ENCODE measurements around the gene KHDC1L.
"Not testable (repeated sequence)": the region's sequence is repeated elsewhere in the genome, so short reads cannot be mapped to it uniquely, and the experiment has no call there.

The KHDC1L gene

GRCh38 chr6:73203098-73203497 lies 22.2 kb downstream of the KHDC1L start:
- no peak for DNase-seq

GRCh38 chr6:73200735-73201134 lies 24.6 kb downstream of the KHDC1L start:
- peak; percentile 7 for DNase-seq

- no peak for DNase-seq
Observed at GRCh38 chr6:73200247-73200646, 25.0 kb downstream of the KHDC1L start.

DNA sequence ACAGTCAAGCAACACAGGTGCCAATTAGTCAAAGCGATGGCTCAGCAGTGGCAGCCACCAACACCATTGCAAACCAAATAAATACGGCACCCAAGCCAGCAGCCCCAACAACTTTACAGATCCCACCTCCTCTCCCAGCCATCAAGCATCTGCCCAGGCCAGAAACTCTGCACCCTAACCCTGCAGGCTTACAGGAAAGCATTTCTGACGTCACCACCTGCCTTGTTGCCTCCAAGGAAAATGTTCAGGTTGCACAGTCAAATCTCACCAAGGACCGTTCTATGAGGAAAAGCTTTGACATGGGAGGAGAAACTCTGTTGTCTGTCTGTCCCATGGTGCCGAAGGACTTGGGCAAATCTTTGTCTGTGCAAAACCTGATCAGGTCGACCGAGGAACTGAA lies 30.6 kb downstream of the KHDC1L start:
- DNase-seq = no peak

DNA sequence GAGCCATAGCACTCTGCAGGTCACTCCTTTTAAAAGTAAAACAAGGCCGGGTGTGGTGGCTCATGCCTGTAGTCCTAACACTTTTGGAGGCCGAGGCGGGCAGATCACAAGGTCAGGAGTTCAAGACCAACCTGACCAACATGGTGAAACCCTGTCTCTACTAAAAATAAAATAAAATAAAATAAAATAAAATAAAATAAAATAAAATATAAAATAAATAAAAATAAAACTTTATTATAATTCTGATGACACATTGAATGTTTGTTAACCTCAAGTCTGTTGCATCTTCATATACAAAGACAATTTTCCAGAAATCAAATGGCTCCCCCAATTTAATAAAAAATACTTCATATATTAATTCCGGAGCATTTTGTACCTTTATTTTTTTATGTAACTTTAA lies 32.0 kb downstream of the KHDC1L start:
- DNase-seq = not testable (repeated sequence)

- no peak for DNase-seq
Observed at GRCh38 chr6:73182021-73182607, 43.2 kb downstream of the KHDC1L start.

DNA sequence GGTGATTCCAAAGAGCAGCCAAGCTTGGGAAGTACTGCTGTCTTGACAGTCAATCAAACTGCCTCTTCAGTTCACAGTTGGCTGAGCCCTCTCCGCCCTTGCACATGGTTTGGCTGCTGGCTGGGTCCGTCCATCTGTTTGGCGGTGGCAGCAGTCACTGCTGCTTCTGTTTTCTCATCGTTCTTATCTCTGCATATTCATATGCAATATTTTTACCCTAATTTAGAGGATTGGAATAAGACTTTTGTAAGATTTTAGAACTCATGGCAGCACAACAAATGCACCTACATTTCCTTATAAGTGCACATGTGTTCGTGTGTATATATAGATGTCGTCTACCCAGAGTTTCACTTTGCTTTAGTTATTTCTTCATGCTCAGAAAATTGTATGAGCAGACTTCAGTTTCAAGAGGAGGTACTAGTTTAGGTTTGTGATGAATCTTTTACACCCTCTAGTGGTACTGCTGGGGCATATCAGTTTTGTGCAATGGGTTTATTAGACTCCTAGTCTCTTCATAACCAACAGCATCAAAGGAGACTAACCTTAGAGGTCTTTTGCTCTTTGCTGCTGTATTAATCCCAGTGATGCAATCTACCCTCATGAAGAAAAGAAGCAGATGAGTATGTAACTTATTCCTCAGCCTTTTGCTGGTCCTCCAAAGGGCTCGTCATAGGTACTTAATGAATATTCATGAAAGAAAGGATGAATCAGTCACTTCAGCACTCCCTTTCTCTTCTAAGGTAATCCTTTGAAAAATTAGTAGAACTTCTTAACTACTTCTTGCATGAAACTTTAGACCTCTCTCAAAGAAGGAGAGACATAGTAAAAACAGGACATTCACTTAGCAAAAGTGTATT lies 44.3 kb downstream of the KHDC1L start:
- peak; percentile 85 for DNase-seq

DNA sequence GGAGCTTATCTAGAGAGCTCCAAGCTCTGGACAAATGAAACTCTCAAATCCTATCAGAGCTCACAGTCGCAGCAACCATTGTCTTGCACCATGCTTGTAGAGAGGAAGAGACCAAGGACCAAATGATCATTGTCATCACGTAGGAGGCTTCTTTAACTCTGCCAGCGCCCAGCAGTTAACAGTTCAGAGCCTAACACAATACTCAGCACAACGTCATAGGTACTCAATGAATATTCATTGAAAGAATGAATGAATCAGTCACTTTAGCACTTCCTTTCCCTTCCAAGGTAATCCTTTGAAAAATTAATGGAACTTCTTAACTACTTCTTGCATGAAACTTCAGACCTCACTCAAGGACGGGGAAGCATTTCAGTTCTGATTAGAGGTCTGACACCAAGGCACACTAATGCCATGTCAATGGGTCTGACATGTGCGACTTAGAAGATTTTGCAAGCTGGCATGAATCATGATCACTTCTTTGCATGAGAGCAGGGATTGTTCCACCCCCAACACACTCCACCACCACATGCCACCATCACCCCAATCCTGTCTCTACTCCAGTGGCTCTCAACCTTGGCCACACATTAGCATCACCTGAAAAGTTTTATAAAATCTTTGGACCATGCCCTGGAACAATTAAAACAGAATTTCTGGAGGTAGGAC lies 45.1 kb downstream of the KHDC1L start:
- DNase-seq = no peak

DNA sequence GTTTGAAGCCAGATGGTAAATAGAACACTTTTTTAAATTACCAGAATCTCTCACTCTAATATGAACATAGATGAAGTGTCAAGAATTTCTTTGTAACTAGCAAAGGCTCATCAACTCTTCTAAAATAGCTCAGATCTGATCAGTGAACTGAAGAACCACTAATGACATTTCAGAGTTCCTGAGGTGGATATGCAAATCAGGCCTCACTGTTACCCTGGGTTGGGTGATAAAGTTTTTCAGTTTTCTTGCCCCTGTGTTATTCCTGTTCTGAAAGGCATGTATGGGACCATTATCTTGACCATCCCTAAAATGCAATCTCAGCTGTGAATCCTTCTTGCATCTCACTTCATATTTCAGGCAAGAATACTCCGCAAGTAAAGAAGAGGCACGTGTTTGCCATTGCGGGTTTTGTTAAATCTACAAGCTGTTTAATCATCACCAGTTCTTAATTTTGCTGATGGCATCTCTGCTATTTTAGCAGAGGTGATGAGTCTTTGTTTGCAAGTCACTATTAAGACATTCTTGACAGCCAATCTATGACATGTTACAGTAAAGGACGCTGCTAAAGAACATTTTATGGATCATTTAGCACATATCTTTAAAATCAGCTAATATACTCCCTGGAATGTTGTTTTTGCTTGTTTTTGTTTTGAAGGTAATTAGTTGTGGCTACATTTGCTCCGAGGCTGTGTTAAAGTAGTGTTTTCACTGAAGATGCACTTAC lies 47.9 kb downstream of the KHDC1L start:
- DNase-seq = no peak

GRCh38 chr6:73176057-73176456 lies 49.2 kb downstream of the KHDC1L start:
- no peak for DNase-seq

DNA sequence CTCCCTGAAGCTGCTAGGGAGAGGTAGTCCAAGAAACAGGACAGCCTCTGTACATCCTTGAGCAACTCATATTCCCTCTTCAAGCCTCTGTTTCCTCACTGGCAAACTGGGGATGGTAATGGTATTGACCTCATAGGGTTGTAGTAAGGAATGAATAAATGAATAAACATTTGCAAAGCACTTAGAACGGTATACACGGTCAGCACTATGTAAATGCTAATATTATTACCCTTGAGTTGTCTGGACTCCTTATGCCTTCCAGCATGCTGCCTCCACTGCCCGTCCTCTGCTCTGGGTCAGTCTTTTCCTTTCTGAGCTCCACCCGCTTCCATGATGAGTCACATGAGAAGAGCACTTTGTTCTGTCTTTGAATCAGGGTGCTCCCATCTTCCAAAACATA lies 50.6 kb downstream of the KHDC1L start:
- DNase-seq = no peak
